ENCODE results near the gene DENND2C.

- TF ChIP-seq CTCF (conservative IDR thresholded peaks at IDR 0.05 in 1 of 2, IDR thresholded peaks at IDR 0.05 in 1 of 2; ENCODE audit: extremely low read depth in 1 of 2, insufficient read depth in 1 of 2, low read depth in 1 of 2, low read length in 2 of 2) (no peak), EZH2 (IDR thresholded peaks at IDR 0.05; ENCODE audit: borderline replicate concordance, low read length) (no peak)
These were observed 18.7 kb upstream of the DENND2C start for GRCh38 chr1:114688526-114688925.
